ENCODE measurements around the gene ESRRA.
"Not testable (repeated sequence)": the region's sequence is repeated elsewhere in the genome, so short reads cannot be mapped to it uniquely, and the experiment has no call there.

Gene ESRRA

DNA sequence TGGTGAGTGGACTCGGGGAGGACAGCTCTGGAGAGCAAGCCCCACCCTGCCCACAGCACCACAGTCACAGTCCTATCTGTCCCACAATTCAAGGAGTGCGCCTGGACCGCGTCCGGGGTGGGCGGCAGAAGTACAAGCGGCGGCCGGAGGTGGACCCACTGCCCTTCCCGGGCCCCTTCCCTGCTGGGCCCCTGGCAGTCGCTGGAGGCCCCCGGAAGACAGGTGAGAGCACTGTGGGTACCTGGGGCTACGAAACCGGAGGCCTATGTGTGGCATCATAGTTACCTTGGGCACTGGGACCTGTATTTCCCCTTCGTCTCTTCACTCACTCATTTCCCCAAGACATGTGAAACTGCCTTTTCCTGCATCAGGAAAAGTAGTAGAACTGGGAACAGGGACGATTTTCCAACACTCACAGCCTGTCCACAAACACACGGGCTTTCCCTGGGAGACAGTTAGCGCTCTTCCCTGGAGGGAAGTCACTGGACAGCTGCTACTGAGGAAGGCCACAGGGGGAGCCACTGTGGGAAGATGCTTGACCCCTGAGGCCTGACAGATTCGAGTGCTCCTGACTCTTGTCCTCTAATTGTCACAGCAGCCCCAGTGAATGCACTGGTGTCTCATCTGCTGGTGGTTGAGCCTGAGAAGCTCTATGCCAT lies 9.0 kb downstream of the ESRRA start:
- no peak for DNase-seq (ENCODE audit: low spot score)

DNA sequence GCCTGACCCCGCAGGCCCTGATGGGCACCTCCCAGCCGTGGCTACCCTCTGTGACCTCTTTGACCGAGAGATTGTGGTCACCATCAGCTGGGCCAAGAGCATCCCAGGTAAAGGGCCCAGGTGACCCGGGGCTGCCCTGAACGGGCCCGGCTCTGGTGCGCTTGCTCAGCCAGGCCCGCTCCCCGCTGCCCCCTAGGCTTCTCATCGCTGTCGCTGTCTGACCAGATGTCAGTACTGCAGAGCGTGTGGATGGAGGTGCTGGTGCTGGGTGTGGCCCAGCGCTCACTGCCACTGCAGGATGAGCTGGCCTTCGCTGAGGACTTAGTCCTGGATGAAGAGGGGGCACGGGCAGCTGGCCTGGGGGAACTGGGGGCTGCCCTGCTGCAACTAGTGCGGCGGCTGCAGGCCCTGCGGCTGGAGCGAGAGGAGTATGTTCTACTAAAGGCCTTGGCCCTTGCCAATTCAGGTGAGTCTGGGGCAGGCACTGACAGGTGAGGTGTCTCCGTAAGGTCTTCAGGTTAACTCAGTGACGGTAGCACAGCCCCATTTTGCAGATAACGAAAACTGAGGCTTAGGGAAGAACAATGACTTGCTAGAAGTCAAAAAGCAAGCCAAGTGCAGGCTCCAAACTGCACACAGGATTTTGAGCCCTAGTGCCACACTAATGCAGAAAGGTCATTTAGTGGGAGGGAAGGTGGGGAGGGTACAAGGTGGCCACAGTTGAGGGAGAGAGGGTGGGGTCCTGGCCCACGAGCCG lies 9.7 kb downstream of the ESRRA start:
- no peak for DNase-seq (ENCODE audit: low spot score)

DNA sequence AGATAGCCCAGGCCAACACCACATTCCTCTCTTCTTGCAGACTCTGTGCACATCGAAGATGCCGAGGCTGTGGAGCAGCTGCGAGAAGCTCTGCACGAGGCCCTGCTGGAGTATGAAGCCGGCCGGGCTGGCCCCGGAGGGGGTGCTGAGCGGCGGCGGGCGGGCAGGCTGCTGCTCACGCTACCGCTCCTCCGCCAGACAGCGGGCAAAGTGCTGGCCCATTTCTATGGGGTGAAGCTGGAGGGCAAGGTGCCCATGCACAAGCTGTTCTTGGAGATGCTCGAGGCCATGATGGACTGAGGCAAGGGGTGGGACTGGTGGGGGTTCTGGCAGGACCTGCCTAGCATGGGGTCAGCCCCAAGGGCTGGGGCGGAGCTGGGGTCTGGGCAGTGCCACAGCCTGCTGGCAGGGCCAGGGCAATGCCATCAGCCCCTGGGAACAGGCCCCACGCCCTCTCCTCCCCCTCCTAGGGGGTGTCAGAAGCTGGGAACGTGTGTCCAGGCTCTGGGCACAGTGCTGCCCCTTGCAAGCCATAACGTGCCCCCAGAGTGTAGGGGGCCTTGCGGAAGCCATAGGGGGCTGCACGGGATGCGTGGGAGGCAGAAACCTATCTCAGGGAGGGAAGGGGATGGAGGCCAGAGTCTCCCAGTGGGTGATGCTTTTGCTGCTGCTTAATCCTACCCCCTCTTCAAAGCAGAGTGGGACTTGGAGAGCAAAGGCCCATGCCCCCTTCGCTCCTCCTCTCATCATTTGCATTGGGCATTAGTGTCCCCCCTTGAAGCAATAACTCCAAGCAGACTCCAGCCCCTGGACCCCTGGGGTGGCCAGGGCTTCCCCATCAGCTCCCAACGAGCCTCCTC lies 10.6 kb downstream of the ESRRA start:
- DNase-seq (ENCODE audit: low spot score): not testable (repeated sequence)

DNA sequence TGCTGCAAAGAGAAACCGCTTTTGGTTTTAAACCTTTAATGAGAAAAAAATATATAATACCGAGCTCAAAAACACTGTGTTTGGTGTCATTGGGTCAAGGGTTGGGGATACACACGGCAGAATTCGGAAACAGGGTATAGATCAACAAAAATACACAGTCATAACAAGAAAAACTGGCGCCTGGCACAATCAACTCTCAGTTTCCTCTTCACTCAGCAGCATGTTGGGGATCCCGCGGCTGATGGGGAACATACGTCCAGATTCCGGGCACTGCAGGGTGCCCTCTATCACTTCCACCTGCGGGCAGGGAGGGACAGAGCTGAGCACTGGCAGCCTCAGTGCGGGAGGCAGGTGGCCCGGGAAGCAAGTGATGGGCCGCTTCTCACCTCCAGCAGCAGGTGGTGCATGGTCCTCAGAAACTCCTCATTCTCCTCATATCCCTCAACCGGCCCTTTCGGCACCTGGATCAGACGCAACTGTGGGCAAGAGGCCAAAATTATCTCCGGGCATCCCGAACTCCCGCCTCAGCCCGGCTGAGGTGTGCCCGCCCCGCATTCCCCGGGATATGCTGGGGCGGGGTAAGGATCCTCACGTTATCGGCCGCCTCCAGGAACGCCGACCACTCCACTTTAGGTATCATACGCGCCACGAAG lies 11.5 kb downstream of the ESRRA start:
- no peak for DNase-seq (ENCODE audit: low spot score)

GRCh38 chr11:64317325-64317960 lies 12.1 kb downstream of the ESRRA start, which contains the start of gene TRMT112:
Gene TRMT112 (minus strand): TSS chr11:64317559. CDS start chr11:64317526, 33 bp downstream.
- peak; percentile 92 for DNase-seq (ENCODE audit: low spot score)

DNA sequence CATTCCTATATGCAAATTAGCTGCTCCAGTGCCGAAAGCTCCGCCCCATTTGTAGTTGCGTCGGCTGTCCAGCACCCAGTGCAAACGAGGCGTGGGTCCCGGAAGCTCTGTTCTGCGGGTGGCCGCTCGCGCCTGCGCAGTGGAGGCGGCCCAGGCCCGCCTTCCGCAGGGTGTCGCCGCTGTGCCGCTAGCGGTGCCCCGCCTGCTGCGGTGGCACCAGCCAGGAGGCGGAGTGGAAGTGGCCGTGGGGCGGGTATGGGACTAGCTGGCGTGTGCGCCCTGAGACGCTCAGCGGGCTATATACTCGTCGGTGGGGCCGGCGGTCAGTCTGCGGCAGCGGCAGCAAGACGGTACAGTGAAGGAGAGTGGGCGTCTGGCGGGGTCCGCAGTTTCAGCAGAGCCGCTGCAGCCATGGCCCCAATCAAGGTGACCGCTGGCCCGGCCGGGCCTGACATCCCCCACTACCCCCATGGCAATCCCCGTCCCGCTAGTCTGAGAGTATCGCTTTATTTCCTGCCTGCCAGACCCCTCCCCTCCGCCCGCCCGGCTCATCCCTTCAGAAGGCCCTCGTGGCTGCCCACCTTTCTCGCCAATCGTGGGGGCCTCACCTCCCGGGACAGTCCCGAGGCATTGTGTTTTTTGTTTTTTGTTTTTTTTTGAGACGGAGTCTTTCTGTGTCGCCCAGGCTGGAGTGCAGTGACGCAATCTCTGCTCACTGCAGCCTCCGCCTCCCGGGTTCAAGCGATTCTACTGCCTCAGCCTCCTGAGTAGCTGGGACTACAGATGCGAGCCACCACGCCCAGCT lies 12.8 kb downstream of the ESRRA start, which contains the start of gene PRDX5:
TSS of gene PRDX5 (plus strand) at position 161 of the 805 bp plus-strand sequence. CDS start at position 256, 95 bp downstream.
- DNase-seq (ENCODE audit: low spot score): peak; percentile 89

GRCh38 chr11:64318766-64319761 lies 13.7 kb downstream of the ESRRA start:
- DNase-seq (ENCODE audit: low spot score): no peak

GRCh38 chr11:64320556-64320955 lies 15.2 kb downstream of the ESRRA start:
- no peak for DNase-seq (ENCODE audit: low spot score)

GRCh38 chr11:64321026-64321425 lies 15.7 kb downstream of the ESRRA start:
- no peak for DNase-seq (ENCODE audit: low spot score)

- no peak for DNase-seq (ENCODE audit: low spot score)
Measured at GRCh38 chr11:64321533-64321932, 16.2 kb downstream of the ESRRA start.

GRCh38 chr11:64322925-64323260 lies 17.6 kb downstream of the ESRRA start:
- no peak for DNase-seq (ENCODE audit: low spot score)

DNA sequence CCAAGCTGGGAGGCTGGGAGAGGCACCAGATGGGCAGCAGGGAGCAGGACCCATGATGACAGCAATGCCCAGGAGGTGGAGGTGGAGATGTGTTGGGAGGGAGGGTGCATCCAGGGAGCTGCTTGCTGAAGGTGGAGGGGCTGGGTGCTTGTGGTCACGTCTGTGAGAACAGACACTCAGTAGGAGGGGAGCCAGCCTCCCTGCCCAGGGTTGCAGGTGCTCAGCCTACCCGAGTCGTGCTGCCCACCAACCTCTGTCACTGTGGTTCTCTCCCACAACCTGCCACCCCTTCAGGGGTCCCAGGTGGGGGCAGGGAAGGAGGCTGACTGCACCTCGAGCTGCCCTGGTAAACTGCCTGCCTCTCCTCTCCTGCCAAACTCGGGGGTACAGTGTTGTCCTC lies 18.0 kb downstream of the ESRRA start:
- DNase-seq (ENCODE audit: low spot score): no peak

GRCh38 chr11:64323984-64324383 lies 18.7 kb downstream of the ESRRA start:
- not testable (repeated sequence) for DNase-seq (ENCODE audit: low spot score)

DNA sequence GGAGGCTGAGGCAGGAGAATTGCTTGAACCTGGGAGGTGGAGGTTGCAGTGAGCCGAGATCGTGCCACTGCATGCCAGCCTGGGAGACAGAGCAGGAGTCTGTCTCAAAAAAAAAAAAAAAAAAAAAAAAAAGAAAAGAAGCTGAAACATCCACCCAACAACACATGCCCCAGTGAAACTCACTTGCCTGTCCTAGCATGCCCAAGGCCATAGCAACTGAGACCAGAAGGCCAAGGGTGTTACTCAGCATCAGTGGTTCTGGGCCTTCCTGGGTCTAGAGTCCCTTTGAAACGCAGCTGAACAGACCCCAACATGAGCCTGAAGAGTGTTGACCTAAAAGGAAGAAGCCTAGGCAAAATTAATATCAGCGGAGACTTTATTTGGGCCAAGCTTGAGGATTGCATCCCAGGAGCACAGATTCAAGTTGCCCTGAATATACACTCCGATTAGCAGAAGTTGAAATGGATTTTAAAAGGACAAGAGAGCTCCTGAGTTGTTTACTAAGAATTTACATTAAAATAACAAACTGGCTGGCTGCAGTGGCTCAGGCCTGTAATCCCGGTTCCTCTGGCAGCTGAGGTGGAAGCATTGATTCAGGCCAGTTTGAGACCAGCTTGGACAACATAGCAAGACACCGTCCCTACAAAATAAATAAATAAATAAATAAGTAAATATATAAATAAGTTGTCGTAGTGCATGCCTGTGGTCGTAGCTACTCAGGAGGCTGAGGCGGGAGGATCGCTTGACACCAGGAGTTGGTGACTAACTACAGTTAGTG lies 19.6 kb downstream of the ESRRA start:
- DNase-seq (ENCODE audit: low spot score): no peak

GRCh38 chr11:64327375-64327774 lies 22.1 kb downstream of the ESRRA start:
- DNase-seq (ENCODE audit: low spot score): no peak

- DNase-seq (ENCODE audit: low spot score): no peak
Measured at GRCh38 chr11:64327993-64328392, 22.7 kb downstream of the ESRRA start.

DNA sequence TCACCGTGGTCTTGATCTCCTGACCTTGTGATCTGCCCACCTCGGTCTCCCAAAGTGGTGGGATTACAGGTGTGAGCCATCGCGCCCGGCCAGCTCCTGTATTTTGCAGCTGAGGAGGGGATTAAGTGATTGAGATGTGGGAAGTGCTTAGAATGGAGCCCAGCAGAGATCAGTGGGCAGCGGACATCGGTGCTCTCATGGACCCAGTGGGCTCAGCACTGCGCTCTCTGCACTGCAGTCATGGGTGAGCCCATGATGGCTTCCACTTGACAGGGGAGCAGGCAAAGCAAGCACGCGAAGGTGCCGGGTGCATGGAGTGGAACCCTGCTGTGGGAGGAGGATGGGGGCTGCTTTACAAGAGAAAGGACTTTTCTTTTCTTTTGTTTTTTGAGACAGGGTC lies 25.6 kb downstream of the ESRRA start:
- no peak for DNase-seq (ENCODE audit: low spot score)

- DNase-seq (ENCODE audit: low spot score): no peak
Measured at GRCh38 chr11:64331569-64332371, 26.4 kb downstream of the ESRRA start.
